GM10248 (cell line): ENCODE measurements around the gene PTPRG.

Experiments used
- CTCF ChIA-PET: fragments of 300-600 bp; sonication (Branson Sonifier 250); formaldehyde crosslinking; extraction: SDS; loops from one replicate; lab custom pipeline; 2021; ENCODE audit warnings: antibody characterized with exemption; lab: Yijun Ruan, JAX
- POLR2A ChIA-PET: fragments of 350-650 bp; sonication (Branson Sonifier 250); formaldehyde crosslinking; extraction: SDS; loops from one replicate; lab custom pipeline; 2020; ENCODE audit warnings: antibody characterized with exemption; lab: Yijun Ruan, JAX
- DNase-seq: peaks from one replicate; pipeline ENCODE4 v3.0.0; 2012; ENCODE audit errors: extremely low spot score
- CTCF ChIP-seq: IDR thresholded peaks from 2 replicates; pipeline ENCODE4 v1.5.1; 2012; ENCODE audit warnings: mild to moderate bottlenecking, low read depth; ENCODE audit errors: extremely low read depth, missing control alignments, control extremely low read depth

PTPRG gene

GRCh38 chr3:61646360-61646759, 85.0 kb downstream of the PTPRG start:
- ChIA-PET CTCF (no interaction called here), POLR2A (no interaction called here)
- TF ChIP-seq CTCF: no peak
- DNase-seq: no peak

- ChIA-PET POLR2A (no interaction called here), CTCF (no interaction called here)
- DNase-seq: no peak
- TF ChIP-seq CTCF: no peak
These were observed 85.6 kb downstream of the PTPRG start for GRCh38 chr3:61646851-61647525.

GRCh38 chr3:61648481-61648880, 87.1 kb downstream of the PTPRG start:
- no peak for TF ChIP-seq CTCF
- POLR2A ChIA-PET: no interaction called here
- CTCF ChIA-PET: no interaction called here
- no peak for DNase-seq

- DNase-seq: no peak
- CTCF ChIA-PET: no interaction called here
These were observed 88.2 kb downstream of the PTPRG start for GRCh38 chr3:61649381-61650170.

GRCh38 chr3:61650276-61650675, 88.9 kb downstream of the PTPRG start:
- no peak for TF ChIP-seq CTCF
- DNase-seq: no peak
- ChIA-PET CTCF (no interaction called here), POLR2A (no interaction called here)

More at GRCh38 chr3:61649381-61650170, 88.2 kb downstream of the PTPRG start:
- POLR2A ChIA-PET: no interaction called here
- TF ChIP-seq CTCF: no peak

GRCh38 chr3:61650719-61651410, 89.5 kb downstream of the PTPRG start:
- no peak for DNase-seq
- TF ChIP-seq CTCF: no peak
- CTCF ChIA-PET: no interaction called here
- POLR2A ChIA-PET: no interaction called here
